ENCODE data around the gene PCNX2.

The PCNX2 gene

GRCh38 chr1:233170741-233171140, 124.8 kb downstream of the PCNX2 start:
- no peak for ATAC-seq
- TF ChIP-seq POU6F1 (CRISPR knock-in tag; IDR thresholded peaks at IDR 0.05; ENCODE audit: borderline replicate concordance, low read depth) (no peak), TCF4 (CRISPR knock-in tag; IDR thresholded peaks at IDR 0.05; ENCODE audit: borderline replicate concordance) (no peak), ISL1 (CRISPR knock-in tag; IDR thresholded peaks at IDR 0.05) (no peak), PPARA (CRISPR knock-in tag; IDR thresholded peaks at IDR 0.05; ENCODE audit: borderline replicate concordance) (no peak), GLIS3 (CRISPR knock-in tag; IDR thresholded peaks at IDR 0.05) (no peak), ESRRG (CRISPR knock-in tag; IDR thresholded peaks at IDR 0.05) (no peak), ZNF70 (CRISPR knock-in tag; IDR thresholded peaks at IDR 0.05) (no peak), CSRNP3 (CRISPR knock-in tag; IDR thresholded peaks at IDR 0.05) (no peak)

- TF ChIP-seq RARB (CRISPR knock-in tag; IDR thresholded peaks at IDR 0.05) (no peak), ISL1 (CRISPR knock-in tag; IDR thresholded peaks at IDR 0.05) (no peak; the same call in 1 of the 2 replicates), ARNTL (CRISPR knock-in tag; IDR thresholded peaks at IDR 0.05; ENCODE audit: borderline replicate concordance, low read depth) (no peak), BACH2 (CRISPR knock-in tag; IDR thresholded peaks at IDR 0.05; ENCODE audit: borderline replicate concordance) (no peak), ZFP30 (CRISPR knock-in tag; IDR thresholded peaks at IDR 0.05) (no peak), OSR1 (CRISPR knock-in tag; IDR thresholded peaks at IDR 0.05) (no peak), CREB5 (CRISPR knock-in tag; IDR thresholded peaks at IDR 0.05; ENCODE audit: low read depth) (no peak), ZNF8 (CRISPR knock-in tag; IDR thresholded peaks at IDR 0.05) (no peak)
- no peak for ATAC-seq
These were observed 127.1 kb downstream of the PCNX2 start for GRCh38 chr1:233168384-233168783.

GRCh38 chr1:233166896-233167295, 128.6 kb downstream of the PCNX2 start:
- no peak for TF ChIP-seq ISL1 (CRISPR knock-in tag; IDR thresholded peaks at IDR 0.05)
- TF ChIP-seq PPARA (CRISPR knock-in tag; IDR thresholded peaks at IDR 0.05; ENCODE audit: borderline replicate concordance): no peak
- no peak for TF ChIP-seq ZNF8 (CRISPR knock-in tag; IDR thresholded peaks at IDR 0.05)
- TF ChIP-seq ESRRG (CRISPR knock-in tag; IDR thresholded peaks at IDR 0.05): no peak
- no peak for TF ChIP-seq POU6F1 (CRISPR knock-in tag; IDR thresholded peaks at IDR 0.05; ENCODE audit: borderline replicate concordance, low read depth)
- no peak for TF ChIP-seq TSHZ2 (CRISPR knock-in tag; IDR thresholded peaks at IDR 0.05)
- no peak for TF ChIP-seq ZFP30 (CRISPR knock-in tag; IDR thresholded peaks at IDR 0.05)
- no peak for ATAC-seq

GRCh38 chr1:233163696-233164095, 131.8 kb downstream of the PCNX2 start:
- ATAC-seq: no peak
- TF ChIP-seq ZNF565 (CRISPR knock-in tag; conservative IDR thresholded peaks at IDR 0.05; ENCODE audit: low read depth): no peak
- peak; percentile 99 for TF ChIP-seq ZNF8 (CRISPR knock-in tag; IDR thresholded peaks at IDR 0.05)

GRCh38 chr1:233158322-233158721, 137.2 kb downstream of the PCNX2 start:
- no peak for ATAC-seq
- TF ChIP-seq ISL1 (CRISPR knock-in tag; IDR thresholded peaks at IDR 0.05): no peak
- TF ChIP-seq PPARA (CRISPR knock-in tag; IDR thresholded peaks at IDR 0.05; ENCODE audit: borderline replicate concordance): no peak
- no peak for TF ChIP-seq ZC3H10 (CRISPR knock-in tag; IDR thresholded peaks at IDR 0.05)
- TF ChIP-seq ZFP30 (CRISPR knock-in tag; IDR thresholded peaks at IDR 0.05): no peak
- no peak for TF ChIP-seq TCF4 (CRISPR knock-in tag; IDR thresholded peaks at IDR 0.05; ENCODE audit: borderline replicate concordance)
- no peak for TF ChIP-seq GLIS3 (CRISPR knock-in tag; IDR thresholded peaks at IDR 0.05)
- TF ChIP-seq ESRRG (CRISPR knock-in tag; IDR thresholded peaks at IDR 0.05): no peak
